ENCODE data around the gene ALOXE3.
"Not testable (repeated sequence)": the region's sequence is repeated elsewhere in the genome, so short reads cannot be mapped to it uniquely, and the experiment has no call there.

Gene ALOXE3

GRCh38 chr17:8121407-8121680 lies 3.0 kb upstream of the ALOXE3 start:
- DNase-seq, result no peak

DNA sequence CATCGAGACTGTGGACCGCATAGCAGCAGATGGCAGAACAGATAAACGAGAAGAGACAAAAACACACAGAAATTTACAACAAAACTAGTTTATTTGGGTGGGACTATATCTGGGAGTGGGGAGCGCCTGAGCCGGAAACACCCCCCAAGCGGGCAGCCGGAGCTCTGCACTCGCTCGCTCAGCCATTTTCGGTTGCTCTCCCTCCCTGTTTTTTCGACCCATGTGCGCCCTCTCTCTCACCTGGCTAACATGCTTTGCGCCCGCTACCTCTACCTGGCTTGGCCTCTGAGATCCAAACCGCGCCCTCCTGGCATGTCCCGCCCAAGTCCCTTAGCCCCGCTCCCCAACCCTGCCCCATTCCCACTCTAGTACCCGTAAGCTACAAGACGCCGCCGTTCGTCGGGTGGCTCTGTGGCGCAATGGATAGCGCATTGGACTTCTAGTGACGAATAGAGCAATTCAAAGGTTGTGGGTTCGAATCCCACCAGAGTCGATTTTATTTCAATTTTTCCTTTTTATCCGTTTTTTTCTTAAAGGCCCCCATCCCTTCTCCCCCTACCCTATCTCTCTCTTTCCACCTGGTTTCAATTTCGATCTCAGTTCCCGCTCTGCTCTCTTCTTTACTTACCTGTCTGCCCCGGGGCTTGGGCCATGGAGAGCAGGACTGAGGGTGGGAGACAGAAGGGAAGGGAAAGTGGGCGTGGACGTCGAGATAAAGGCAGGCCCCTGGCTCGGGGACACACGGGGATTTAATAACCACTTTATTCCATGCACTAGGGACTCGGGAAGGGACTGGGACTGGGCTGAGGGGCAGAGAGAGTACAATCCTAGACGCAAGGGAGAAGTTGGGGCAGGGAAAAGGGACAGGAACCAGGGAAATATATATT lies 2.4 kb upstream of the ALOXE3 start:
- peak; percentile 88 for DNase-seq

DNA sequence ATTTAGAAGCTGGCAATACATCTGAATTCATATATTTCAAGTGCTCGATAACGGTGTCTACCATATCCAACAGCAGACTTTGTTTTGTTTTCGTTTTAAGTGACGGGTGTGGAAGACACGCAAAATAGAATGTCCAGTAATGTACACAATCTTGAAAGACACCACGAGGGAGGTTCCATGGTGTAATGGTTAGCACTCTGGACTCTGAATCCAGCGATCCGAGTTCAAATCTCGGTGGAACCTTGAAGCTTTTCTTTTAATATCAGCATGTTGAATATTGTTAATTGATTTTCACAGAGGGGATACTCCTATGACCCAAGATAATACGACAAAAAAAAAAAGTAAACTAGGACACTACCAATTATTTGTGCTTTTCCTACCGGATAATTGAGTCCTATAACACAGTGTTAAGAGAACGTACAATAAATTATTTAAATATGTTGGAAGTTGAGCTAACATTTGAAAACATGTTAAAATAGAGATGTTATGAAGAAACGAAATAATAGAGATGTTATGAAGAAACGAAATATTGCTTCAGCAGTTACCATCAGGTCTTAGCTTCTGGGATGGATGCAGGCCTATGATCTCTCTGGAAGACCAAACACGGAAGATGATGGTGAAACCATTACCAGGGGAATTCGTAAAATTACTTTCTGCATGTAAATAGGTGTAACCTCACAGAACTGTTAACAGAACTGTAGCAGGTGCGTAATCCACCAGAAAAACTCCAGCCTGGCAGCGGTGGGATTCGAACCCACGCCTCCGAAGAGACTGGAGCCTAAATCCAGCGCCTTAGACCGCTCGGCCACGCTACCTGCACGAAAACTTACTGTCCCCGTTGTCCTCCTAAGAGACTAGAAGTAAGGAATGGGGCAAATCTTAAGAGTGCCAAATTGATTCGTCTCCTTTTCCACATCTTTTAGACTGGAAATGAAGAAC lies 1.5 kb upstream of the ALOXE3 start:
- DNase-seq, result peak; percentile 92

GRCh38 chr17:8118769-8119580 lies 661 bp upstream of the ALOXE3 start:
- DNase-seq, result peak; percentile 94

DNA sequence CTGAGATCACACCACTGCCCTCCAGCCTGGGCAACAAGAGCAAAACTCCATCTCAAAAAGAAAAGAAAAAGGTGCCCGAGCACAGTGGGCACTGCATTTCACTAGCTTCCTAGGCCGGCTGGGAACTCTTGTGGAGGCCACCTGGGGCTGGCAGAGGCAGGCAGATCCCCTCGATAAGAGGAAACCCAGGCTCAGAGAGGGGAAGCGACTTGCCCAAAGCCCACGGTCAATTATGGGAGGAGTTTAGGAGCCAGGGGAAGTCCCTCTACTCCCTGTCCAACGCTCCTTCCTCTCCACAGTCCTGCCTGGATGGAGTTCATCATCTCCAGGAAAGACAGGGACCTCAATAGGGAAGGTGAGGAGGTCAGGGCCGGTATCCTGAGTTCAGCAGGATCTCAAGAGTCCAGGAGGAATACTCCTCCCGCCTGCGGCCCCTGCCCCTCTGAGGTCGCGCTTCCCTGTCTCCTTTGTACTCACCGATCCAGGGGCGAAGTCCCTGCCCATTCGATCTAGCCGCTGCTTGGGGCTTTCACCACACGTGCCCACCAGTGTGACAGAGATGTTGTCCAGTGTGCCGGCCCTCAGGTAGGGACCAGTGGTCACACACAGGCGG lies 841 bp downstream of the ALOXE3 start:
- DNase-seq, result no peak

DNA sequence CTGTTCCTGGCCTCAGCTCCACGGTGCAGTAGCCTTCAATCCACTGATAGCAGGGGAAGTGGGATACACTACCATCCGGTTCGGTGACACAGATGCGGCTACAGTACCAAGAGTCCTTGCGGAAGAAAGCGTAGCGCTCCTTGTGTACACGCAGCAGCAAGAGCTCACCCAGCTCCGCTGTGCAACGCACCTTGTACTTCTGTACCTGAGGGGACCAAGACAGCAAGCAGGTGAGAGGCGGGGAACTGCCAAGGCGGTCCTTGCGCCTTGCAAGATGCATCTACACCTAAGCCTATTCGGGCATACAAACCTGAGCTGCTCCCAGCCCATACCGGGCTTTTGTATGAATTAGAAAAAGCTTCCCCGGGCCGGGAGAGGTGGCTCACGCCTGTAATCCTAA lies 1.5 kb downstream of the ALOXE3 start:
- DNase-seq, result no peak

GRCh38 chr17:8110907-8111306 lies 7.4 kb downstream of the ALOXE3 start:
- no peak for DNase-seq

- DNase-seq, result no peak
Observed at GRCh38 chr17:8110456-8110804, 7.9 kb downstream of the ALOXE3 start.

- peak; percentile 93 for DNase-seq
Observed at GRCh38 chr17:8109661-8110455, 8.5 kb downstream of the ALOXE3 start.

GRCh38 chr17:8108972-8109660 lies 9.2 kb downstream of the ALOXE3 start:
- no peak for DNase-seq

GRCh38 chr17:8106980-8107379 lies 11.3 kb downstream of the ALOXE3 start:
- not testable (repeated sequence) for DNase-seq

GRCh38 chr17:8105957-8106398 lies 12.3 kb downstream of the ALOXE3 start:
- DNase-seq, result no peak

GRCh38 chr17:8104911-8105310 lies 13.4 kb downstream of the ALOXE3 start:
- DNase-seq, result no peak

GRCh38 chr17:8103549-8103948 lies 14.8 kb downstream of the ALOXE3 start:
- no peak for DNase-seq

GRCh38 chr17:8101721-8102120 lies 16.6 kb downstream of the ALOXE3 start:
- DNase-seq, result no peak

GRCh38 chr17:8100763-8101162 lies 17.6 kb downstream of the ALOXE3 start:
- no peak for DNase-seq

- DNase-seq, result no peak
Observed at GRCh38 chr17:8100111-8100510, 18.2 kb downstream of the ALOXE3 start.

DNA sequence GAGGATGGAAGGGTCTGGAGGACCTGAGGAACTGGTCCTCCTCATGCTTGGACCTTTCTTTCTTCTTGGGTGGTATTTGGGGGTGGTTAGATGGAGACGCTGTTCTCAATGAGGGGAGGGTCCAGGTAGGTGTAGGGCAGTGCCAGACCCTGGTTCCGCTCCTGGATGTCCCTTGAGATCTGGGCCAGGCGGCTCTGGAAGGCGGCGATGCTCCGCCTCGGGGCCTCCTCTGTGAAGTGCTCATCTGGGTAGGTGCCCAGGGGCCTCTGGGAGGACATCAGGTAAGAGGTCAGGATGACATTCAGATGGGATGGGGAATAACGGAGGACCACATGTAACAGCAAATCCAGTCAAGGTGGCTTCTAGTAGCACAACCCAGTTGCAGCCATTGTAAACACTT lies 21.8 kb downstream of the ALOXE3 start:
- DNase-seq, result no peak

- DNase-seq, result no peak
Observed at GRCh38 chr17:8095361-8095760, 23.0 kb downstream of the ALOXE3 start.

- no peak for DNase-seq
Observed at GRCh38 chr17:8091033-8091687, 27.2 kb downstream of the ALOXE3 start.

- no peak for DNase-seq
Observed at GRCh38 chr17:8089728-8090127, 28.6 kb downstream of the ALOXE3 start.

Data from activated effector memory CD4-positive, alpha-beta T cell treated with anti-CD3 and anti-CD28 coated beads, Interleukin-2, amount 50 U/mL, for 16 hours (primary cell).